Measurements from ENCODE around the gene SHISA7.

DNA sequence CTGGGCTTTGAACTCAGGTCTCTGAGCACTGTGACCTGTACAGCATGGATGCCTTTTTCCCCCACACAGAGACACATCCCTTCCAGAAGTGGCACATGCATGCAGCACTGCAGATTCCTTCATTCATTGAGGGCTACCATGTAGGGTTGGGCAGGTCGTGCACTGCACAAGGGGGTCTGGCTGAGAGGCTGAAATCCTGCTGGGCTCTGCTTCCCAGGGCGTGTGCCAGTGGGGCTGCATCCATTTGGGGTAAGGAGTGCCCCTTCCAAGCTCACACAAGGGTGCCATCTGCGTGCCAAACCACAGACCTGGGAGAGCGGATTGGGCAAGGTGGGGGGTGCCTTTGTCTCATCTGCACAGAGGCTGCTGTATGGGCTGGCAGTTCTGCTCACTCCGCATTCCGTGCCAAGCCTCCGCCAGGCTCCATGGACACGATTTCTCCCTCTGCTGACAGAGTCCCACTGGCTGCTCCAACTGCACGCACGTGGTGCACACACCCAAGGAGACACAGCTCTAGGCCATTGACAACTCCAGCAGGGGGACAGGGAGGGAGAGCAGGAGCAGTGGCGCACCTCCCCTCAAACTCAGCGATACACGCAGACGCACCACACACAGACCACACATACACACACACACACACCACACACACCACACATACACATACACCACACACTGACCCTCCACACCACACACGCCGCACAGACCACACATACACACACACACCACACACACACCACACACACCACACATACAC lies 4.5 kb upstream of the SHISA7 start:
- TF ChIP-seq, protein P1, sequence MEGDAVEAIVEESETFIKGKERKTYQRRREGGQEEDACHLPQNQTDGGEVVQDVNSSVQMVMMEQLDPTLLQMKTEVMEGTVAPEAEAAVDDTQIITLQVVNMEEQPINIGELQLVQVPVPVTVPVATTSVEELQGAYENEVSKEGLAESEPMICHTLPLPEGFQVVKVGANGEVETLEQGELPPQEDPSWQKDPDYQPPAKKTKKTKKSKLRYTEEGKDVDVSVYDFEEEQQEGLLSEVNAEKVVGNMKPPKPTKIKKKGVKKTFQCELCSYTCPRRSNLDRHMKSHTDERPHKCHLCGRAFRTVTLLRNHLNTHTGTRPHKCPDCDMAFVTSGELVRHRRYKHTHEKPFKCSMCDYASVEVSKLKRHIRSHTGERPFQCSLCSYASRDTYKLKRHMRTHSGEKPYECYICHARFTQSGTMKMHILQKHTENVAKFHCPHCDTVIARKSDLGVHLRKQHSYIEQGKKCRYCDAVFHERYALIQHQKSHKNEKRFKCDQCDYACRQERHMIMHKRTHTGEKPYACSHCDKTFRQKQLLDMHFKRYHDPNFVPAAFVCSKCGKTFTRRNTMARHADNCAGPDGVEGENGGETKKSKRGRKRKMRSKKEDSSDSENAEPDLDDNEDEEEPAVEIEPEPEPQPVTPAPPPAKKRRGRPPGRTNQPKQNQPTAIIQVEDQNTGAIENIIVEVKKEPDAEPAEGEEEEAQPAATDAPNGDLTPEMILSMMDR (IDR thresholded peaks at IDR 0.05; ENCODE audit: low read depth, low read length, missing input control), result no peak
- TF ChIP-seq EGR1 (IDR thresholded peaks at IDR 0.05; ENCODE audit: low read depth in 2 of 2) (no peak), JUND (IDR thresholded peaks at IDR 0.05) (no peak), RXRA (IDR thresholded peaks at IDR 0.05) (no peak), TAF1 (conservative IDR thresholded peaks at IDR 0.05) (no peak), HNF4G (IDR thresholded peaks at IDR 0.05) (no peak)
- TF ChIP-seq, protein P2, sequence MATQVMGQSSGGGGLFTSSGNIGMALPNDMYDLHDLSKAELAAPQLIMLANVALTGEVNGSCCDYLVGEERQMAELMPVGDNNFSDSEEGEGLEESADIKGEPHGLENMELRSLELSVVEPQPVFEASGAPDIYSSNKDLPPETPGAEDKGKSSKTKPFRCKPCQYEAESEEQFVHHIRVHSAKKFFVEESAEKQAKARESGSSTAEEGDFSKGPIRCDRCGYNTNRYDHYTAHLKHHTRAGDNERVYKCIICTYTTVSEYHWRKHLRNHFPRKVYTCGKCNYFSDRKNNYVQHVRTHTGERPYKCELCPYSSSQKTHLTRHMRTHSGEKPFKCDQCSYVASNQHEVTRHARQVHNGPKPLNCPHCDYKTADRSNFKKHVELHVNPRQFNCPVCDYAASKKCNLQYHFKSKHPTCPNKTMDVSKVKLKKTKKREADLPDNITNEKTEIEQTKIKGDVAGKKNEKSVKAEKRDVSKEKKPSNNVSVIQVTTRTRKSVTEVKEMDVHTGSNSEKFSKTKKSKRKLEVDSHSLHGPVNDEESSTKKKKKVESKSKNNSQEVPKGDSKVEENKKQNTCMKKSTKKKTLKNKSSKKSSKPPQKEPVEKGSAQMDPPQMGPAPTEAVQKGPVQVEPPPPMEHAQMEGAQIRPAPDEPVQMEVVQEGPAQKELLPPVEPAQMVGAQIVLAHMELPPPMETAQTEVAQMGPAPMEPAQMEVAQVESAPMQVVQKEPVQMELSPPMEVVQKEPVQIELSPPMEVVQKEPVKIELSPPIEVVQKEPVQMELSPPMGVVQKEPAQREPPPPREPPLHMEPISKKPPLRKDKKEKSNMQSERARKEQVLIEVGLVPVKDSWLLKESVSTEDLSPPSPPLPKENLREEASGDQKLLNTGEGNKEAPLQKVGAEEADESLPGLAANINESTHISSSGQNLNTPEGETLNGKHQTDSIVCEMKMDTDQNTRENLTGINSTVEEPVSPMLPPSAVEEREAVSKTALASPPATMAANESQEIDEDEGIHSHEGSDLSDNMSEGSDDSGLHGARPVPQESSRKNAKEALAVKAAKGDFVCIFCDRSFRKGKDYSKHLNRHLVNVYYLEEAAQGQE (IDR thresholded peaks at IDR 0.05), result no peak
